Measurements from ENCODE around the gene ITGB2.

DNA sequence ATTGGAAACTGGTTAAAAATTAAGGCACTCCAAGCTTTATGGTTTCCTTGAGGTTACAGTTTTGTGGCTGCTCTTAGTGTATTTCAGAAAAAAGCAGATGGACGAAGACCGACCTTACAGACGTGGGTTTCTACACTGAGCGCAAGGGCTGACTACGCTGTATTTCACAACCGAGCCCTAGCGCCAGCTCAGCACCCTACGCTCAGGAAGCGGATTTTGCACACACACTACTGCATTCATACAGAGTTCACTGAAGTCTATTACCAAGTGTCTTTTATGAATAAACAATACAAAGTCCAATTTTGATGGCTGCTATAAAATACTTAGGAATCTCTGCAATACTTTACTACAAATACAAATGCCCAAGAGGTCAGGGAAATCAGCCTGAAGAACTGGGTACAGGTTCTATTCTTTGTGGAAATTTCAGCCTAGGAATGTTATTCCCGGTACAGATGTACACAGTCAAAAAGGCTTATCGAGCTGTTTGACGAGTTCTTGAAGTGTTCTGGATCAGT, 71.0 kb downstream of the ITGB2 start:
- TF ChIP-seq, protein P1, sequence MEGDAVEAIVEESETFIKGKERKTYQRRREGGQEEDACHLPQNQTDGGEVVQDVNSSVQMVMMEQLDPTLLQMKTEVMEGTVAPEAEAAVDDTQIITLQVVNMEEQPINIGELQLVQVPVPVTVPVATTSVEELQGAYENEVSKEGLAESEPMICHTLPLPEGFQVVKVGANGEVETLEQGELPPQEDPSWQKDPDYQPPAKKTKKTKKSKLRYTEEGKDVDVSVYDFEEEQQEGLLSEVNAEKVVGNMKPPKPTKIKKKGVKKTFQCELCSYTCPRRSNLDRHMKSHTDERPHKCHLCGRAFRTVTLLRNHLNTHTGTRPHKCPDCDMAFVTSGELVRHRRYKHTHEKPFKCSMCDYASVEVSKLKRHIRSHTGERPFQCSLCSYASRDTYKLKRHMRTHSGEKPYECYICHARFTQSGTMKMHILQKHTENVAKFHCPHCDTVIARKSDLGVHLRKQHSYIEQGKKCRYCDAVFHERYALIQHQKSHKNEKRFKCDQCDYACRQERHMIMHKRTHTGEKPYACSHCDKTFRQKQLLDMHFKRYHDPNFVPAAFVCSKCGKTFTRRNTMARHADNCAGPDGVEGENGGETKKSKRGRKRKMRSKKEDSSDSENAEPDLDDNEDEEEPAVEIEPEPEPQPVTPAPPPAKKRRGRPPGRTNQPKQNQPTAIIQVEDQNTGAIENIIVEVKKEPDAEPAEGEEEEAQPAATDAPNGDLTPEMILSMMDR (IDR thresholded peaks at IDR 0.05; ENCODE audit: low read depth, low read length) = no peak
- no peak for TF ChIP-seq POLR2A (IDR thresholded peaks at IDR 0.05; ENCODE audit: extremely low read depth, insufficient read length)

Data from NB4 (cell line).